ENCODE data around the gene MCUB.
"Not testable (repeated sequence)": the region's sequence is repeated elsewhere in the genome, so short reads cannot be mapped to it uniquely, and the experiment has no call there.

Gene MCUB

GRCh38 chr4:109671350-109671749 is 111.3 kb downstream of the MCUB start:
- DNase-seq, result no peak
- intact Hi-C loops (cut with DNase I), result no loop called here

- no peak for DNase-seq
- intact Hi-C loops (cut with DNase I), result no loop called here
Measured at GRCh38 chr4:109672169-109672930, 112.3 kb downstream of the MCUB start.

GRCh38 chr4:109673303-109673702 is 113.3 kb downstream of the MCUB start:
- no peak for DNase-seq
- intact Hi-C loops (cut with DNase I), result no loop called here

- intact Hi-C loops (cut with DNase I), result no loop called here
- DNase-seq, result no peak
Measured at GRCh38 chr4:109675181-109675580, 115.1 kb downstream of the MCUB start.

DNA sequence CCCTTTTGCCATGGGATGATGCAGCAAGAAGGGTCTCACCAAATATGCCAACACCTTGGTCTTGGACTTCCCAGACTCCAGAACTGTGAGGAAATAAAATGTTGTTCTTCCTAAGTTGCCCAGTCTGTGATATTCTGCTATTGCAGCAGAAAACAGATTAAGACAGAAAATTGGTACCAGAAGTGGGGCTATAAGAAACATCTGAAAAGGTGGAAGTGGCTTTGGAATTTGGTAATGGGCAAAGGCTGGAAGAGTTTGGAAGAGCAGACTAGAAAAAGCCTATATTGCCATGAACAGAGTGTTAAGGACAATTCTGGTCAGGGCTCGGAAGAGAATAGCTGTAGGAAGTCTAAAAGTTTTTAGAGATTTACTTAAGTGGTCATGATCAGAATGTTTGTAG is 115.8 kb downstream of the MCUB start:
- intact Hi-C loops (cut with DNase I), result no loop called here
- DNase-seq, result no peak

DNA sequence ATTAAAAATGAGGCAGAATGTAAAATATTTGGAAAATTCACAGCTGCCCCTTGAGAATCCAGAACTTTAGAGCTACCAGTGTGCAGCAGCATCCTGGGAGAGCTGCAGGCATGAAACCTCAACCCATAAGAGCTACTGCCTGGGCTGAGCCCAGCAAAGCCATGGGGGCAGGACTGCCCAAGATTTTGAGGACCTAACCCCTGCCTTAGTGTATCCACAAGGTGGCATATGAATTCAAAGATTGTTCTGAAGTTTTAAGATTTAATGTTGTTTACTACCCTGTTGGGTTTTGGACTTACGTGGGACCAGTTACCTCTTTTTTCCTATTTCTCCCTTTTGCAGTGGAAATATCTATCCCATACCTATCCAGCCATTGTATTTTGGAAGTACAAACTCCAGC is 116.8 kb downstream of the MCUB start:
- DNase-seq, result no peak
- intact Hi-C loops (cut with DNase I), result no loop called here

GRCh38 chr4:109678472-109678871 is 118.4 kb downstream of the MCUB start:
- DNase-seq; intact Hi-C loops (cut with DNase I): not testable (repeated sequence)

- intact Hi-C loops (cut with DNase I); DNase-seq: not testable (repeated sequence)
Measured at GRCh38 chr4:109678925-109679324, 118.9 kb downstream of the MCUB start.

- intact Hi-C loops (cut with DNase I), result no loop called here
Measured at GRCh38 chr4:109682875-109683274, 122.8 kb downstream of the MCUB start.

GRCh38 chr4:109683621-109684253 is 123.7 kb downstream of the MCUB start:
- DNase-seq, result no peak
- intact Hi-C loops (cut with DNase I), result no loop called here

More at GRCh38 chr4:109682875-109683274, 122.8 kb downstream of the MCUB start:
- DNase-seq, result no peak

DNA sequence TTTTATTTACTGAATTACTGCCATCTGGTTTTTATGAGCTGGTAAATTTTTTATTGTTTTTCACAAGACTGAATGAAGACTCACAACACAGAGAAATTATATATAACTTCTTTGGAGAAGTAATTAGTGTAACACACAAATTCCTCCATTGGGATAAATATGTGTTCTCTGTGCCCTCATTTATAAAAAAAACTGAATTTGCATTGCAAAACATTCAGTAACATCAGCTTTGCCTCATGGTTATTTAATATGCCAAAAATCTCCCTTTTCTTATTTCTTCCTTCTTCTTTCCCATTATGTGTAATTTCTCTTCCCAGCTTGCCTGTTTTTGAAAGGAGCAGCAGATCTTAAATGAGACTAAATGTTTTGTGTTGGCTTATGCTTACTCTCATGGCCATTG is 124.7 kb downstream of the MCUB start:
- intact Hi-C loops (cut with DNase I), result no loop called here
- DNase-seq, result no peak

DNA sequence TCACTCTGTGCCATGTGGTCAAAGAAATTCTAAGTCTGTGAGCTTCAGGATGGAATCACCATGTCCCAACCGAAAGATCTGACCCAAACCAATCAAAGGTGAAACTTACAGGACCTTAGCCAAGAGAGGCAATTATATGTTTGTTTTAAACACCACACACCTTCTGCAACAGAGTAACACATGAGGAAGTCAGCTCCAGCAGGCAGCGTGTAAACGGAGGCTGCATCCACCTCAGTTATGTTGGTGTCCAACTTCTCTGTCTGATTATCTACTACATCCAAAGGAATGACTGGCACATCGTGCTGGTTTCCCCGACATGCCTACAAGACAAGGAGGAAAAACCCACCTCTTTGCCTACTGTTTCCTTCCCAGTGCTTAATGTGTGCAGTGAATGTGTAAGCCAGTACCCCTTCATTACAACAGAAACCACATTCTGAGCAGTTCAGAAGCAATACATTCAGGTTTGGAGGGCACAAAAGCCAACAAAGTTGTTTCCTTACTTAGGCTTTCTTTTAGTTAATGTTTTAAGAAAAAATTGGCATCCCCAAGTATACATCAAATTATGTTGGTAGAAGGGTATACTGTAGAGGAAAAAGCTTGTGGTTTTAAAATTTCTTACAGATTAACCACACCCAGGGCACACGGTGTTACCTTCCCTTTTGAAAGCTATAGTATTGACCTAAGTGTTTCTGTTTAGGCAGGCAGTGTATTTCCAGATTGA is 130.8 kb downstream of the MCUB start:
- DNase-seq, result no peak
- intact Hi-C loops (cut with DNase I), result no loop called here

DNA sequence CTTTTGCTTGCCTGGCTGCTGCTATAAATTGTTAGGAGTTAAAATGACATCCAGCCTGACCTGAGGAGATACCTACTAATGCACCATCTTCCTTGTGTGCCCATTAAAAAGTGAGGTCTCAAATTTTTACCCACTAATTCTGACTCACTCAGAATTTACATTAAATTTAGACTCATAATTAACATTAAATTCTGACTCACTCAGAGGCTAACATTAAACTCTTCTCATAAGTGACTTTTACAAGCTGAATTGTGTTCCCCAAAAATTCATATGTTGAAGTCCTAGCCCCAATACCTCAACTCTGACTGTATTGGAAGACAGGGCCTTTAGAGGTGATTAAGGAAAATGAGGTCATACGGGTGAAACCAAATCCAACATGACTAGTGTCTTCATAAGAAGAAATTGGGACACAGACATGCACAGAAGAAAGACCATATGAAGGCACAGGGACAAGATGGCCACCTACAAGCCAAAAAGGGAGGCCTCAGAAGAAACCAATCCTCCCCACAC is 131.4 kb downstream of the MCUB start:
- intact Hi-C loops (cut with DNase I), result no loop called here
- no peak for DNase-seq

DNA sequence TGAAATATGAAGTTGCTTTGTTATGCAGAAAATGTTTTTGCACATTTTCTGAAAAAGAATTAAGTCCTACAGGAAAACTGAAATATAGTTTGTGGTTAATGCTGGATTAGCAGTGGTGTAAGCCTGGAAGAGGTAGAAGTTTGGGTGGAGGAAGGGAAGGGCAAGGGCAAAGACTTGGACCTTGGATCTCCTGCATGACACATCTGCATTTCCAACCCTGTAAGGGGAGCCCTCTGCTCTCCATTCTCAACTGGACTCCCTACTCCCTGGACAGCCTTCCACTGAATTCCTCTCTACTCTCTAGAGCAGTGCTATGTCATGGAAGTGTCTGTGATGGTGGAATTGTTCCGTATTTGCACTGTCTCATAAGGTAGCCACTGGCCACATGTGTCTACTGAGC is 138.6 kb downstream of the MCUB start:
- intact Hi-C loops (cut with DNase I), result no loop called here
- DNase-seq, result no peak

DNA sequence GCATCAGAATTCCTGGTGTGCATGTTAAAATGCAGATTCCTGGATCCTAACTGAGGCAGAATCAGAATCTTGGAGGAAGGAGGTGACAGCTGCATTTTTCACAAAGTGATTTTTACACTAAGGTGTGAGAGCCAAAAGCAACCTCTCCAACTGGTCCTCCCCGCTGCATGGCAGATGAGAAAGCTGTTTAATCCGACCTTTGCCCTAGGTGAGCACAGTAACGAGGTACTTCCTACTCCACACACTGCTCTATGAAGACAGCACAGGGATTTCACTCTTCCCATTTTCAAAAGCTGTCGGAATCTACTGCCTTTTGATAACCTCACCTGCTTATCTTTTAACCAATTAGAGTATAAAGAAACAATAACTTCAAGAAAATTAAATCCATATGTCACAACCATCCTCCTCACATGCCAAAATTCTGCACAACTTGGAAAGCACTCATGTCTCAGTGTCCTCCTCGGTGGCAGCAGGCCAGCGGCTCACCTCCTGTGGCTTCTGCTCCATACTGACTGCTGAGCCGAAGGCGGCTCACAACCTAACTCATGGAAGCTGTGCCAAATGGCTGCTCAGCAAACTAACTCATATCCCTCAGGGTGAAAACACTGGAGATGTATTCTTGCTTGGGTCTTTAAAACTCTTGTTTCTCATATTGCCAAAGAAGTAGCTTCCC is 139.6 kb downstream of the MCUB start:
- no peak for DNase-seq
- intact Hi-C loops (cut with DNase I), result loop anchor here (10.0 kb wide), 1 partner anchor 115 kb away; the partner anchor contains the start of gene GAR1

DNA sequence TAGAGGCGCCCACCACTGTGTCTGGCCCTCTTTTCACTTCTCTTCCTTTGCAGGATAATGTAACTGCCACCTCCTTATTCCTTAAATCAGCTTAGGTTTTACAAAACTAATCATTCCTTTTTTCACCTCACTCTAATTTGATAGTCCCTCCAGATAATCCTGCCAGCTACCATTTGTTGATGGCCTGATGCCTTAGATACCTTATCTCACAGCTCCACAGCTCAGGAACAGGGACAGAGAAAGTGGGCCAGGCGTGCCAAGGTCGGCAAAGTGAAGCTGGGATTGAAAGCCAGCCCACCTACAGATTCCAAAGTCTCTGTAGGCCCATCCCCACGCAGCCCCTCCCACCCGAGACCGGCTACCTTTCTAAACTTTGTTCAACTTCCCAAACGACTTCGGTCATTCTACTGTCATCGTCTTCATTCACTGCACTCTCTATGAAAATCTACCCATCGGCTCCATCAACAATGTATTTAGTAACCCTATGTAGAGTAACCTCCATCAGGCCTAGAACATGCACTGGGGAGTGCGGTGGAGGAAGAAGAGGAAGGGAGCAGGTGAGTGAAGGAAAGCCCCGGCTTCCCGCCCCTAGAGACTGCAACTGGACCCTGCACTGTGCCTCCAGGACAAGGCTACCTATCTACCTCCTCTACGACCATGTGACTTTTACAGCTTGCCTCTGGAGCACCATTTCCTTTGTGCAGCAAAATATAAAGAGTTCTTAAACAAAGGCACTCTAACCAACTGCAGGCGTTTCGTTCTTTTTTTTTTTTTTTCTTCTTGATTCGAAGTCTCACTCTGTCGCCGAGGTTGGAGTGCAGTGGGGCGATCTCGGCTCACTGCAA is 141.7 kb downstream of the MCUB start:
- intact Hi-C loops (cut with DNase I), result loop anchor here (10.0 kb wide), 1 partner anchor 113 kb away; the partner anchor contains the start of gene GAR1

DNA sequence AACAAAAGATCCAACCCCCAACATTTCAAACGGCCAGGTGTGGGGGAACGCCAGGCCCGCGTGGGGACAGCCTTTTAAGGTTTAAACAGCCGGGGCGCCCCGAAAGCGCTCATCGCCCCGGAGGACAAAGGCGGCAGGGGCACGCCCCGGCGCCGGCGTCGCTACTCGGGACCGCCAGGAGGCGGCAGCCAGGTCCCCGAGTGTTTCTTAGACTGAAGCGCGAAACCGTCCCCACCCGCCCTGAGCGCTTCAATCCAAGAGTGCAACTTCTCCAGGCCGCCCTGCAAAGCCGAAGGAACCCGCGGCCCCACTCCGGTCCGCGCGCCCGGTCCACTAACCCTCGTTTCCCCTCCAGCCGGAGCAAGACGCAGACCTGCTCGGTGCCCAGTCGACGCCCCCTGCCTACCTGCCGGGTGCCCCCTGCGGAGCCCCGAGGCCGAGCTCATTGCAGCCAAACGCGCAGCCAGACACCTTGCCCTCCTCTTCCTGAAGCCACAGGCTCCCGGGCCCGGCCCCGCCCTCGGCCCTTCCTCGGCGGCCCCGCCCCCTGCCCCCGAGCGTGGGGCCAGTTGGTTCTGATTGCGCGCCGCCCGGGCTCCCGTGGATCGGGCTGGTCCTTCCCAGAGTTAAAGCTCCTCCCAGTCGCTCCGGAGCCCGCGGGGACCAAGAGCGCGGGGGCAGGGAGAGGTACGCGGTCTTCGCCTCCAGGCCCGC is 143.1 kb downstream of the MCUB start, which contains the start of gene CASP6:
Gene CASP6 (minus strand): TSS at position 496 of the 714 bp plus-strand sequence. CDS start 50 bp downstream, at position 446.
- intact Hi-C loops (cut with DNase I), result loop anchor here (10.0 kb wide), 1 partner anchor 112 kb away; the partner anchor contains the start of gene GAR1
- DNase-seq, result peak; percentile 30 to 88 (median 78)

More for the DNA sequence above, 141.7 kb downstream of the MCUB start:
- no peak for DNase-seq

Data from head of caudate nucleus (tissue), 42 donors.